PFSK-1 (cell line): Measurements from ENCODE around the gene MRPL1.

Experiments used
- FOXP2 ChIP-seq: optimal IDR thresholded peaks from 2 replicates; pipeline ENCODE3; 2011; ENCODE audit warnings: borderline replicate concordance, control low read depth, inconsistent platforms; ENCODE audit not compliant: insufficient read depth; ENCODE audit errors: extremely low read length, extremely low read depth
- POLR2AphosphoS5 ChIP-seq: IDR thresholded peaks from 2 replicates; pipeline ENCODE4 v1.6.1; 2012; ENCODE audit warnings: low read depth, mild to moderate bottlenecking, control low read depth, low read length, moderate library complexity
- SIN3A ChIP-seq: IDR thresholded peaks from 2 replicates; pipeline ENCODE4 v1.6.1; 2012; ENCODE audit warnings: mild to moderate bottlenecking, low read length, moderate library complexity, borderline replicate concordance; ENCODE audit not compliant: insufficient read depth
- TAF1 ChIP-seq: IDR thresholded peaks from 2 replicates; pipeline ENCODE4 v1.6.1; 2012; ENCODE audit warnings: low read length, control low read depth, borderline replicate concordance; ENCODE audit not compliant: insufficient read depth
- TF ChIP-seq, protein P1 (sequence below), 2 experiments: IDR thresholded peaks; 2 replicates each; pipeline versions ENCODE4 v1.6.1 to v1.8.0; 2011 to 2012; ENCODE audit warnings: low read depth in 2 of 2, low read length in 2 of 2, control low read depth in 1 of 2, inconsistent platforms in 1 of 2, mild to moderate bottlenecking in 1 of 2, moderate library complexity in 1 of 2; ENCODE audit not compliant: insufficient read depth in 1 of 2

Gene MRPL1

DNA sequence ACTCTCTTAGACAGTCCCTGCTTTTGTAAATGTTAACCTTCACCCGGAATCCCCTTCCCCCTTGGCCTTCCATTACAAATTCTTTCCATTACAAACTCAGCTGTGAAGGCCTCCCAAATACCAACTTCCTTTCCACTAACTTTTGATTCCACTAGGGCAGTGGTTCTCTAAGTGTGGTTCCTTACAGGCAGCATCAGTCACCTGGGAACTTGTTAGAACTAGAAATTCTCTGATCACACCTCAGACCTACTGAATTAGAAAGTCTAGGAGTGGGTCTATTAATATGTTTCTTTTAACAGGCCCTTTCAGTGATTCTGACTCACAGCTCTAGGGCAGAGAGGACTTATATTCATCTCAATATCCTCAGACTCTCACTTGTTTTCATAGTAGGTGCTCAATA lies 19.0 kb upstream of the MRPL1 start:
- TF ChIP-seq POLR2AphosphoS5 (no peak), SIN3A (no peak), TAF1 (no peak), FOXP2 (no peak)
- TF ChIP-seq, protein P1, sequence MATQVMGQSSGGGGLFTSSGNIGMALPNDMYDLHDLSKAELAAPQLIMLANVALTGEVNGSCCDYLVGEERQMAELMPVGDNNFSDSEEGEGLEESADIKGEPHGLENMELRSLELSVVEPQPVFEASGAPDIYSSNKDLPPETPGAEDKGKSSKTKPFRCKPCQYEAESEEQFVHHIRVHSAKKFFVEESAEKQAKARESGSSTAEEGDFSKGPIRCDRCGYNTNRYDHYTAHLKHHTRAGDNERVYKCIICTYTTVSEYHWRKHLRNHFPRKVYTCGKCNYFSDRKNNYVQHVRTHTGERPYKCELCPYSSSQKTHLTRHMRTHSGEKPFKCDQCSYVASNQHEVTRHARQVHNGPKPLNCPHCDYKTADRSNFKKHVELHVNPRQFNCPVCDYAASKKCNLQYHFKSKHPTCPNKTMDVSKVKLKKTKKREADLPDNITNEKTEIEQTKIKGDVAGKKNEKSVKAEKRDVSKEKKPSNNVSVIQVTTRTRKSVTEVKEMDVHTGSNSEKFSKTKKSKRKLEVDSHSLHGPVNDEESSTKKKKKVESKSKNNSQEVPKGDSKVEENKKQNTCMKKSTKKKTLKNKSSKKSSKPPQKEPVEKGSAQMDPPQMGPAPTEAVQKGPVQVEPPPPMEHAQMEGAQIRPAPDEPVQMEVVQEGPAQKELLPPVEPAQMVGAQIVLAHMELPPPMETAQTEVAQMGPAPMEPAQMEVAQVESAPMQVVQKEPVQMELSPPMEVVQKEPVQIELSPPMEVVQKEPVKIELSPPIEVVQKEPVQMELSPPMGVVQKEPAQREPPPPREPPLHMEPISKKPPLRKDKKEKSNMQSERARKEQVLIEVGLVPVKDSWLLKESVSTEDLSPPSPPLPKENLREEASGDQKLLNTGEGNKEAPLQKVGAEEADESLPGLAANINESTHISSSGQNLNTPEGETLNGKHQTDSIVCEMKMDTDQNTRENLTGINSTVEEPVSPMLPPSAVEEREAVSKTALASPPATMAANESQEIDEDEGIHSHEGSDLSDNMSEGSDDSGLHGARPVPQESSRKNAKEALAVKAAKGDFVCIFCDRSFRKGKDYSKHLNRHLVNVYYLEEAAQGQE (IDR thresholded peaks at IDR 0.05; ENCODE audit: insufficient read depth in 1 of 2, low read depth in 2 of 2, low read length in 2 of 2): no peak

DNA sequence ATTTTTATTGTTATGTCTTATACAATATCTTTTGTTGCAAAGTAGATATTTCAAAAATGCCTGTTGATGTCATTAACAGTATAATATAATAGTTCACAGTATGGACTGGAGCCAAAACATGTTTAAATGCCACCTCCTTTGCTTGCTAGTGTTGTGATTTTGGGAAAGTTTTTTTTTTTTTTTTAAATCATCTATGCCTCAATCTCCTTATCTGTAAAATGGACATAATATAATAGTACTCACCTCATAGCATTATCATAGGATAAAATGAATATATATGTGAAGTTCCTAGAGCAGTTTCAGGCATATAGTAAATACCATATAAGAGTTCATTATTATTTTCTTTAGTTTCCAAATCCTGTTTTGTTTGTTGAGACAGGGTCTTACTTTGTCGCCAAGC lies 18.3 kb upstream of the MRPL1 start:
- TF ChIP-seq SIN3A (no peak), TAF1 (no peak), POLR2AphosphoS5 (no peak), FOXP2 (no peak)
- TF ChIP-seq, protein P1 (IDR thresholded peaks at IDR 0.05; ENCODE audit: insufficient read depth in 1 of 2, low read depth in 2 of 2, low read length in 2 of 2): no peak

DNA sequence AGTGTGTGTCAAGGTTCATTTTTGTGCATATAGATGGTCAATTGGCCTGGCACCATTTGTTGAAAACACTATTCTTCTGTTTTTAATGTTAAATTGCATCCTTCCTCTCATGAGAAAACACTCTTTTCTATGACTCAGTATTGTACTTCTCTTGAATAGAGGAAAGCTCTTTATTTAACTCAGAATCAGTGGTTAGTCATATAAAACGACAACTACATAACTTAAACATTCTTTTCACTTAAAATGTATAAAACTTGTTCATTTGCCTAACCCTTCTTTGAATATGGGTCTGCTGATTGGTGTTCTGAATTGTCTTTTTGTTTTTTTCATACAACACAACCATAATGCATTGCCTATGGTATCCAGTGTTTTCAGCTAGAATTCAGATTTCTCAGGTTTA lies 17.2 kb upstream of the MRPL1 start:
- TF ChIP-seq TAF1 (no peak), SIN3A (no peak), FOXP2 (no peak), POLR2AphosphoS5 (no peak)
- TF ChIP-seq, protein P1 (IDR thresholded peaks at IDR 0.05; ENCODE audit: insufficient read depth in 1 of 2, low read depth in 2 of 2, low read length in 2 of 2): no peak

DNA sequence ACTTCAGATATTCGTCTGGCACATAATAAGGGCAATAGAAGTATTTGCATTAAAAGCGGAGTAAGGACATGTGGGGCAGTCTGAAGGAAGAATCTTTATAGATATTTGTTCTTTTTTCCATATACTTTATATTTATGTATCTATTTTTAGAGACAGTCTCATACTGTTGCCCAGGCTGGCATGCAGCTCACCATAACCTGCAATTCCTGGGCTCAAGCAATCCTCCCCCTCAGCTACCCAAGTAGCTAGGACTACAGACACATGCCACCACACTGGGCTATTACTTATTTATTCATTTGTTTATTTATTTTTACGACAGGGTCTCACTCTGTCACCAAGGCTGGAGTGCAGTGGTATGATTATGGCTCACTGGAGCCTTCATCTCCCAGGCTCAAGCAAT lies 16.7 kb upstream of the MRPL1 start:
- TF ChIP-seq, protein P1 (IDR thresholded peaks at IDR 0.05; ENCODE audit: insufficient read depth in 1 of 2, low read depth in 2 of 2, low read length in 2 of 2): no peak
- TF ChIP-seq TAF1 (no peak), POLR2AphosphoS5 (no peak), SIN3A (no peak), FOXP2 (no peak)

DNA sequence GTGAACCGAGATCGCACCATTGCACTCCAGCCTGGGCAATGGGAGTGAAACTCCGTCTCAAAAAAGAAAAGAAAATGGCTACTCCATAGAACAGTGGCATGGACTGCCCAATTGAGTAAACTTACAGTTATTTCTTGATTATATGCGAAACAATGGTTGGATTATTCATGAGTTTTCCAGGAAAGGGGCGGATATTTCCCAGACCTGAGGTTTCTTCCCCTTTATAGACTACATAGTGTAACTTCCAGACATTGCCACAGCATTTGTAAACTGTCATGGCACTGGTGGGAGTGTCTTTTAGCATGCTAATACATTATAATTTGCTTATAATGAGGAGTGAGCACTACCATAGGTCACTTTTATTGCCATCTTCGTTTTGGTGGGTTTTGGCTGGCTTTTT lies 14.1 kb upstream of the MRPL1 start:
- TF ChIP-seq SIN3A (no peak), FOXP2 (no peak), POLR2AphosphoS5 (no peak), TAF1 (no peak)
- TF ChIP-seq, protein P1 (IDR thresholded peaks at IDR 0.05; ENCODE audit: insufficient read depth in 1 of 2, low read depth in 2 of 2, low read length in 2 of 2): no peak
